Esophagus muscularis mucosa (tissue), 4 donors: ENCODE data around the gene HLA-DMA. TPM values are rescaled to one million over a fixed set of nuclear protein-coding genes. Genes with fewer than 3 reads are reported as not detected.

Experiments used
- DNase-seq: peaks from one replicate; pipeline ENCODE4 v3.0.0-alpha.2; 2017; ENCODE audit errors: extremely low spot score
- H3K27ac ChIP-seq, 4 donors: fragments of 200-600 bp; sonication (generic); replicated peaks in 1 of 4; 1 replicate in 3 of 4; 2 replicates in 1 of 4; pipeline ENCODE4 v1.5.1; 2016 to 2019; ENCODE audit warnings: mild to moderate bottlenecking in 1 of 4
- H3K27me3 ChIP-seq, 4 donors: fragments of 200-600 bp; sonication (generic); one replicate each; pipeline versions ENCODE4 v1.5.1 to v1.6.0; 2016 to 2019
- H3K36me3 ChIP-seq, 4 donors: fragments of 200-600 bp; sonication (generic); one replicate each; pipeline ENCODE4 v1.5.1; 2016 to 2019
- H3K4me1 ChIP-seq, 4 donors: fragments of 200-600 bp; sonication (generic); one replicate each; pipeline ENCODE4 v1.5.1; 2016 to 2019
- H3K4me3 ChIP-seq, 4 donors: fragments of 200-600 bp; sonication (generic); 1 replicate in 2 of 4; 2 replicates in 2 of 4; pipeline ENCODE4 v1.5.1; 2016 to 2019; ENCODE audit warnings: mild to moderate bottlenecking in 4 of 4, moderate library complexity in 1 of 4
- H3K9me3 ChIP-seq, 4 donors: fragments of 200-600 bp; sonication (generic); 1 replicate in 3 of 4; 2 replicates in 1 of 4; pipeline ENCODE4 v1.5.1; 2016 to 2019
- CTCF ChIP-seq, 3 experiments: fragments of 200-600 bp in 2 of 3; fragments of 450-650 bp in 1 of 3; sonication (generic) in 2 of 3; IDR thresholded peaks; one replicate each; pipeline ENCODE4 v1.5.1; 2017 to 2019; ENCODE audit warnings: antibody characterized with exemption in 3 of 3, mild to moderate bottlenecking in 2 of 3, moderate library complexity in 1 of 3
- EP300 ChIP-seq: sonication (generic); formaldehyde crosslinking; IDR thresholded peaks from one replicate; pipeline ENCODE4 v1.6.1; 2017; ENCODE audit warnings: antibody characterized with exemption
- POLR2A ChIP-seq: fragments of 450-650 bp; IDR thresholded peaks from one replicate; pipeline ENCODE4 v1.6.1; 2017; ENCODE audit warnings: antibody characterized with exemption, moderate library complexity, mild to moderate bottlenecking, low read depth
- POLR2AphosphoS5 ChIP-seq, 2 donors: sonication (generic); formaldehyde crosslinking; IDR thresholded peaks; one replicate each; pipeline ENCODE4 v1.6.1; 2017; ENCODE audit warnings: antibody characterized with exemption in 2 of 2
- WGBS: methylation state at CpG from one replicate; pipeline ENCODE4 v1.1.5; 2018; 5-methylcytosine and 5-hydroxymethylcytosine counted together
- intact Hi-C: fragments of 100-400 bp; cut with DNase I; formaldehyde crosslinking; loops from one replicate; pipeline ENCODE4 v1.15.1; 2023
- total RNA-seq, 4 donors: library from RNA; depleted of rRNA; stranded (reverse); fragments of >200 nt; gene quantifications; one replicate each; pipeline versions ENCODE4 v1.1.0 to v1.2.1, GENCODE V29; 2016

Gene HLA-DMA
- total RNA-seq, 4 donors from 2014 or later: 17.2 to 26.0 (median 21.6) TPM

DNA sequence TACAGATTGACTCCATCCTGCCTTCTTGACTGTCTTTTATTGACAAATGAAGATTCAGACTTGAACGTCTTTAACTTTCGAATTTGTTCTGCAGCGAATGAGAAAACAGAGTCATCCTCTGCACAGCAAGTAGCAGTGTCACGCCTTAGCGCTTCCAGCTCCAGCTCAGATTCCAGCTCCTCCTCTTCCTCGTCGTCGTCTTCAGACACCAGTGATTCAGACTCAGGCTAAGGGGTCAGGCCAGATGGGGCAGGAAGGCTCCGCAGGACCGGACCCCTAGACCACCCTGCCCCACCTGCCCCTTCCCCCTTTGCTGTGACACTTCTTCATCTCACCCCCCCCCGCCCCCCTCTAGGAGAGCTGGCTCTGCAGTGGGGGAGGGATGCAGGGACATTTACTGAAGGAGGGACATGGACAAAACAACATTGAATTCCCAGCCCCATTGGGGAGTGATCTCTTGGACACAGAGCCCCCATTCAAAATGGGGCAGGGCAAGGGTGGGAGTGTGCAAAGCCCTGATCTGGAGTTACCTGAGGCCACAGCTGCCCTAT lies 27.7 kb upstream of the HLA-DMA start:
- Histone ChIP-seq H3K4me3 (no peak overlapping the region), H3K27me3 (no peaks in the 10 kb centered on the region), H3K9me3 (no peaks in the 10 kb centered on the region), H3K4me1 (peaks cover 33 to 81% (median 62%) of the 10 kb centered on the region in 4 donors), H3K36me3 (peaks cover 57 to 68% (median 66%) of the 10 kb centered on the region in 4 donors), H3K27ac (peak overlapping the region in 2 of 4 donors; percentile 33 to 36)
- WGBS: 68% methylated on average over 10 of the region's 11 CpGs
- DNase-seq: no peak
- TF ChIP-seq CTCF (IDR thresholded peaks at IDR 0.05) (no peak), POLR2A (no peak), POLR2AphosphoS5 (IDR thresholded peaks at IDR 0.05) (no peak), EP300 (no peak)
- intact Hi-C loops: no loop called here

DNA sequence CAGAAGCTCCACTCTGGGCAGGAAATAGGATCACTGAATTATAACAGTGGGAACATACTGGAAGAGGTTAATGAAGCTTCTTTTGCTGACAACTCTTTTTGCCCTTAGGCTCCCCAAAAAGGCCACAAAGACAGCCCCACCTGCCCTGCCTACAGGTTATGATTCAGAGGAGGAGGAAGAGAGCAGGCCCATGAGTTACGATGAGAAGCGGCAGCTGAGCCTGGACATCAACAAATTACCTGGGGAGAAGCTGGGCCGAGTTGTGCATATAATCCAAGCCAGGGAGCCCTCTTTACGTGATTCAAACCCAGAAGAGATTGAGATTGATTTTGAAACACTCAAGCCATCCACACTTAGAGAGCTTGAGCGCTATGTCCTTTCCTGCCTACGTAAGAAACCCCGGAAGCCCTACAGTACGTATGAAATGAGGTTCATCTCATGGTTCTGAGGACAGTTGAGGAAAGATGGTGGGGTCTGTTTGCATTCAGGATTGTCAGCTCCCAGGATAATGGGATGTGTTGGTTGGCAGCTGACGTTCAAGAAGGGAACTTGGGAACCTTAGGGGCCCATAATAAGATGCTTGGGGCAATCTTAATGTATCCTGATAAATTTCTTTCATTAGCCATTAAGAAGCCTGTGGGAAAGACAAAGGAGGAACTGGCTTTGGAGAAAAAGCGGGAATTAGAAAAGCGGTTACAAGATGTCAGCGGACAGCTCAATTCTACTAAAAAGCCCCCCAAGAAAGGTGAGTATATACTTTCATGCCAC lies 27.0 kb upstream of the HLA-DMA start:
- peak overlapping the region in 1 of 4 donors; percentile 33 for H3K27ac ChIP-seq
- TF ChIP-seq CTCF (IDR thresholded peaks at IDR 0.05) (no peak), EP300 (no peak), POLR2A (no peak), POLR2AphosphoS5 (IDR thresholded peaks at IDR 0.05) (no peak)
- WGBS: 85% methylated on average over 12 of the region's 12 CpGs
- intact Hi-C loops: loop anchor here (5.0 kb wide), 2 partner anchors 143 to 783 kb away; partner anchors contain the start of gene TAP2
- no peak overlapping the region for H3K4me3 ChIP-seq
- DNase-seq: no peak
- peaks cover 64 to 75% (median 72%) of the 10 kb centered on the region in 4 donors for H3K36me3 ChIP-seq
- H3K4me1 ChIP-seq: peaks cover 40 to 85% (median 67%) of the 10 kb centered on the region in 4 donors
- no peaks in the 10 kb centered on the region for H3K27me3 ChIP-seq
- H3K9me3 ChIP-seq: no peaks in the 10 kb centered on the region

- peaks cover 47 to 82% (median 68%) of the 10 kb centered on the region in 4 donors for H3K4me1 ChIP-seq
- no peak for DNase-seq
- H3K4me3 ChIP-seq: no peak overlapping the region
- no peaks in the 10 kb centered on the region for H3K9me3 ChIP-seq
- H3K27ac ChIP-seq: peak overlapping the region in 1 of 4 donors; percentile 42
- TF ChIP-seq POLR2A (no peak), CTCF (IDR thresholded peaks at IDR 0.05) (no peak), POLR2AphosphoS5 (IDR thresholded peaks at IDR 0.05) (no peak), EP300 (no peak)
- intact Hi-C loops: loop anchor here (5.0 kb wide), 2 partner anchors 141 to 781 kb away; partner anchors contain the start of gene TAP2
- no peaks in the 10 kb centered on the region for H3K27me3 ChIP-seq
- peaks cover 66 to 94% (median 83%) of the 10 kb centered on the region in 4 donors for H3K36me3 ChIP-seq
- 58% methylated on average over 7 of the region's 7 CpGs for WGBS
Observed at GRCh38 chr6:32977953-32978324, 25.0 kb upstream of the HLA-DMA start.

DNA sequence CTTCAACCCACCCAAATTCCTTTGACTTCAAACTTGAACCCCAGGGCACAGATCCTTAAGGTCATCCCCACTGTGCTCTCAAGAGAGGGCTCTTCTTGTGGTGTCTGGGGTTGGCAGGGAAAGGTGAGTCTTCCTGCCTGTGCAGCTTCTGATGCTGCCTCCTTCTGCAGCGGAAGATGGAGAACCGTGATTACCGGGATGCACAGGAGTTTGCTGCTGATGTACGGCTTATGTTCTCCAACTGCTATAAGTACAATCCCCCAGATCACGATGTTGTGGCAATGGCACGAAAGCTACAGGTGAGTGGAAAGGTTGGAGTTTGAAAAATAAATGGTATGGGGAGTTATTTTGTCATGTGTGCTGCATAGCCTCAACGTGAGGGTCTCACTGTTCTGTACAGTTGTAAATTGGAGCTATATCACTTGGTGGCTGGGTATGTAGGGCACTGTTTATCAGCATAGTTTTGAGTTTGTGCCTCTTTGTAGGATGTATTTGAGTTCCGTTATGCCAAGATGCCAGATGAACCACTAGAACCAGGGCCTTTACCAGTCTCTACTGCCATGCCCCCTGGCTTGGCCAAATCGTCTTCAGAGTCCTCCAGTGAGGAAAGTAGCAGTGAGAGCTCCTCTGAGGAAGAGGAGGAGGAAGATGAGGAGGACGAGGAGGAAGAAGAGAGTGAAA lies 24.5 kb upstream of the HLA-DMA start:
- Histone ChIP-seq H3K4me3 (no peak overlapping the region), H3K9me3 (no peaks in the 10 kb centered on the region), H3K27ac (peak overlapping the region in 1 of 4 donors; percentile 42), H3K4me1 (peaks cover 47 to 77% (median 65%) of the 10 kb centered on the region in 4 donors), H3K27me3 (no peaks in the 10 kb centered on the region), H3K36me3 (peaks cover 66 to 100% (median 88%) of the 10 kb centered on the region in 4 donors)
- no peak for DNase-seq
- TF ChIP-seq CTCF (IDR thresholded peaks at IDR 0.05): no peak
- no peak for TF ChIP-seq POLR2A
- TF ChIP-seq EP300: no peak
- TF ChIP-seq POLR2AphosphoS5 (IDR thresholded peaks at IDR 0.05): no peak
- 66% methylated on average over 10 of the region's 10 CpGs for WGBS
- intact Hi-C loops: loop anchor here (5.0 kb wide), 2 partner anchors 140 to 780 kb away; partner anchors contain the start of gene TAP2
